OCI-LY3 (cell line): ENCODE results near the gene MN1.

Experiments
- H2AFZ ChIP-seq: fragments of 200-600, 300-600 bp; shearing (Covaris generic); 2 replicates; pipeline ENCODE4 v1.6.0; 2014; ENCODE audit warnings: antibody characterized with exemption, low read depth, low read length
- H3K27ac ChIP-seq: fragments of 200-600, 300-600 bp; sonication (generic); 2 replicates; pipeline ENCODE4 v1.5.1; 2014; ENCODE audit warnings: mild to moderate bottlenecking, low read length, moderate library complexity, mixed read lengths
- H3K27me3 ChIP-seq: fragments of 200-600, 300-600 bp; sonication (generic); 2 replicates; pipeline ENCODE4 v1.6.1; 2014; ENCODE audit warnings: low read depth, low read length, mixed read lengths
- H3K36me3 ChIP-seq: fragments of 200-600, 300-600 bp; sonication (generic); replicated peaks from 2 replicates; pipeline ENCODE3; 2014; ENCODE audit warnings: low read depth, low read length, mixed read lengths
- H3K4me1 ChIP-seq: fragments of 300-600, 200-600 bp; sonication (generic); 2 replicates; pipeline ENCODE4 v1.6.1; 2014; ENCODE audit warnings: low read length, mixed read lengths
- H3K4me2 ChIP-seq: fragments of 200-600, 300-600 bp; sonication (generic); 2 replicates; pipeline ENCODE4 v1.6.1; 2014; ENCODE audit warnings: low read length, mixed read lengths
- H3K4me3 ChIP-seq: fragments of 300-600, 200-600 bp; sonication (generic); 2 replicates; pipeline ENCODE4 v1.5.1; 2014; ENCODE audit warnings: antibody characterized with exemption, mild to moderate bottlenecking, low read length, moderate library complexity
- H3K79me2 ChIP-seq: fragments of 300-600, 200-600 bp; shearing (Covaris generic); 2 replicates; pipeline ENCODE4 v1.6.1; 2014; ENCODE audit warnings: mild to moderate bottlenecking, low read length, mixed read lengths
- H3K9ac ChIP-seq: fragments of 300-600, 200-600 bp; shearing (Covaris generic); 2 replicates; pipeline ENCODE4 v1.6.0; 2014; ENCODE audit warnings: mild to moderate bottlenecking, low read length, moderate library complexity
- H3K9me3 ChIP-seq: fragments of 200-600, 300-600 bp; shearing (Covaris generic); 2 replicates; pipeline ENCODE4 v1.6.1; 2014; ENCODE audit warnings: low read length, mixed read lengths; ENCODE audit not compliant: insufficient read depth
- H4K20me1 ChIP-seq: fragments of 200-600, 300-600 bp; sonication (generic); 2 replicates; pipeline ENCODE4 v1.6.1; 2016; ENCODE audit warnings: low read length, mixed read lengths; ENCODE audit not compliant: insufficient read depth
- CTCF ChIP-seq: fragments of 200-600, 300-600 bp; sonication (generic); IDR thresholded peaks from 2 replicates; pipeline ENCODE4 v1.5.1; 2014; ENCODE audit warnings: antibody characterized with exemption, low read length, low read depth
- EZH2phosphoT487 ChIP-seq: fragments of 200-600 bp; shearing (Covaris generic); IDR thresholded peaks from 2 replicates; pipeline ENCODE4 v1.6.1; 2018; ENCODE audit warnings: antibody characterized with exemption, mixed run types, low read depth

Gene MN1

GRCh38 chr22:27732841-27733240 lies 68.7 kb downstream of the MN1 start:
- Histone ChIP-seq H3K4me1 (no peaks in the 10 kb centered on the region), H3K27ac (no peak overlapping the region), H3K36me3 (no peaks in the 10 kb centered on the region), H2AFZ (no peak overlapping the region), H3K9me3 (no peaks in the 10 kb centered on the region), H3K4me3 (no peak overlapping the region), H3K79me2 (no peaks in the 10 kb centered on the region), H3K27me3 (peaks cover 37% of the 10 kb centered on the region), H3K4me2 (no peak overlapping the region), H3K9ac (no peak overlapping the region), H4K20me1 (no peaks in the 10 kb centered on the region)
- TF ChIP-seq CTCF (no peak), EZH2phosphoT487 (no peak)

GRCh38 chr22:27732391-27732790 lies 69.2 kb downstream of the MN1 start:
- Histone ChIP-seq H3K9ac (no peak overlapping the region), H3K27me3 (peaks cover 34% of the 10 kb centered on the region), H3K4me3 (no peak overlapping the region), H3K79me2 (no peaks in the 10 kb centered on the region), H3K27ac (no peak overlapping the region), H2AFZ (no peak overlapping the region), H3K9me3 (no peaks in the 10 kb centered on the region), H4K20me1 (no peaks in the 10 kb centered on the region), H3K4me1 (no peaks in the 10 kb centered on the region), H3K36me3 (no peaks in the 10 kb centered on the region), H3K4me2 (no peak overlapping the region)
- TF ChIP-seq EZH2phosphoT487 = no peak
- no peak for TF ChIP-seq CTCF

- Histone ChIP-seq H3K9ac (no peak overlapping the region), H3K4me2 (no peak overlapping the region), H4K20me1 (no peaks in the 10 kb centered on the region), H3K4me1 (no peaks in the 10 kb centered on the region), H3K79me2 (no peaks in the 10 kb centered on the region), H3K27me3 (peaks cover 34% of the 10 kb centered on the region), H3K36me3 (no peaks in the 10 kb centered on the region), H3K27ac (no peak overlapping the region), H2AFZ (no peak overlapping the region), H3K9me3 (no peaks in the 10 kb centered on the region), H3K4me3 (no peak overlapping the region)
- TF ChIP-seq CTCF = no peak
- no peak for TF ChIP-seq EZH2phosphoT487
Observed at GRCh38 chr22:27731621-27732020, 69.9 kb downstream of the MN1 start.

- no peak overlapping the region for H3K27ac ChIP-seq
Observed at GRCh38 chr22:27730641-27731433, 70.7 kb downstream of the MN1 start.

More at GRCh38 chr22:27730641-27731433, 70.7 kb downstream of the MN1 start:
- no peak overlapping the region for H3K4me3 ChIP-seq
- no peak overlapping the region for H3K4me2 ChIP-seq
- no peaks in the 10 kb centered on the region for H4K20me1 ChIP-seq
- TF ChIP-seq EZH2phosphoT487 (no peak), CTCF (no peak)
- H3K9me3 ChIP-seq = no peaks in the 10 kb centered on the region
- no peaks in the 10 kb centered on the region for H3K36me3 ChIP-seq
- H3K79me2 ChIP-seq = no peaks in the 10 kb centered on the region
- H3K9ac ChIP-seq = no peak overlapping the region
- no peak overlapping the region for H2AFZ ChIP-seq
- H3K4me1 ChIP-seq = no peaks in the 10 kb centered on the region
- peaks cover 39% of the 10 kb centered on the region for H3K27me3 ChIP-seq
